Right cardiac atrium (tissue), 5 donors: ENCODE measurements around the gene CERS6. TPM values are rescaled to one million over a fixed set of nuclear protein-coding genes. Genes with fewer than 3 reads are reported as not detected.

ENCODE experiments used
- ATAC-seq, 2 donors: fragments of 200-7000 bp; cut with Tn5 transposase; one replicate each; pipeline versions ENCODE4 v1.8.0 to v1.9.1; 2020; ENCODE audit warnings: moderate library complexity in 2 of 2, mild to moderate bottlenecking in 1 of 2
- DNase-seq, 3 donors: peaks; one replicate each; pipeline ENCODE4 v3.0.0-alpha.2; 2020
- H3K27ac ChIP-seq: one replicate; pipeline ENCODE4 v1.5.1; 2013; ENCODE audit warnings: mild to moderate bottlenecking, low read length, control low read depth, moderate library complexity
- H3K27me3 ChIP-seq: one replicate; pipeline ENCODE4 v1.6.1; 2013; ENCODE audit not compliant: control insufficient read depth, insufficient read depth
- H3K4me1 ChIP-seq: one replicate; pipeline ENCODE4 v1.6.1; 2013; ENCODE audit warnings: low read length; ENCODE audit not compliant: control insufficient read depth, insufficient read depth
- H3K4me3 ChIP-seq: one replicate; pipeline ENCODE4 v1.5.1; 2013; ENCODE audit warnings: low read length, control low read depth
- H3K9me3 ChIP-seq: one replicate; pipeline ENCODE4 v1.6.1; 2013; ENCODE audit warnings: low read length; ENCODE audit not compliant: control insufficient read depth
- WGBS: extraction: QIAGEN DNeasy Blood & Tissue Kit; methylation state at CpG from one replicate; pipeline ENCODE4 v1.1.7; 2013; 5-methylcytosine and 5-hydroxymethylcytosine counted together
- intact Hi-C, 4 donors: fragments of 100-400 bp; cut with DNase I; formaldehyde crosslinking; loops; one replicate each; pipeline versions ENCODE4 v1.11.0 to v1.14.0; 2022 to 2023
- polyA plus RNA-seq: library from polyadenylated mRNA; stranded (reverse); fragments of 200-250 nt; gene quantifications from one replicate; pipeline ENCODE4 v1.2.3, GENCODE V29; 2013
- total RNA-seq, 4 donors: library from RNA; stranded (reverse); fragmentation: NEBNext Ultra II Directional; extraction: Animal tissue kit (Norgen Biotek cat#: 25700); gene quantifications; one replicate each; pipeline ENCODE4 v1.2.1, GENCODE V29; 2021
- donor health status: healthy with polysubstance abuse.
- donor health status: DM: no; HTN: yes; CAD: no.
- donor health status: DM: no; HTN: no; CAD: no.
- donor health status: DM: no; HTN: yes; CAD: no; lungs with severe emphysema.
- donor health status: DM: yes; HTN: yes; CAD: no.

The CERS6 gene
- total and polyA plus RNA-seq, 5 donors: 25.6 to 71.5 (median 48.9) TPM

DNA sequence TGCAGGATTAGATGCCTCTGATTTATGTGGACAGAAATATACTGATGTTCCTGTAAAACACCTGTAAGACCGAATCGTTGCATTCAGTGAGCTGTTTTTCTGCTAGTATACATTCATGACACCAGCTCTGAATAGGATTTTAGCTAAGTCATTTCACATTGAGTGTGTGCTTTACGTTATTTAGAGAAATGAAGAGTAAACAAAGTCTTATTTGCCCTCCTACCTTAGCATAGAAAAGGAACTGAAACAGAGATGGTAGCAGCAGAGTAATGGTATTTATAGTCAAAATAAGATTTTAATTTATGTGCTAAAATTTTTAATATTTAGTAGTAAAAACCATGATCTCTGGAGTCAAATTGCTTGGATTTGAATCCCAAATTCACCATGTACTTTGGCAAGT, 168.0 kb downstream of the CERS6 start:
- intact Hi-C loops: no loop called here

DNA sequence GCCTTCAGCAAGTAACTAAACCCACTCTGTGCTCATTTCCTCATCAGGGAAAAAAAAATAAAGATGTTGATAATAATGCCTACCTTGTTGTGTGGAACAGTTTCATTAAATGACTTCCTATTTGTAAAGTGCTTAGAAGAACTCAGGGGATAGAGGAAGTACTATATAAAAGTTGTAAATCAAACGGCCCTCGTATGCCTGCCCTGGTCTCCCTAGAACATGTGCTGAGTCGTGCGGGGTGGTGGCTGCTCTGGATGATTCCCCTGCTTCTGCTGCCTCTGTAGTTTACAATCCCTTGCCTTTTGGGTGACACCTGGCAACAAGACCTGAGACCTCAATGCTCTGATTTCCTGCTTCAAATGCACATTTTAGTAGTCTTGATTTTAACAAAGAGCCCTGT, 170.0 kb downstream of the CERS6 start:
- Histone ChIP-seq H3K9me3 (no peaks in the 10 kb centered on the region), H3K27ac (no peak overlapping the region), H3K4me1 (peaks cover 1% of the 10 kb centered on the region), H3K4me3 (no peak overlapping the region), H3K27me3 (no peaks in the 10 kb centered on the region)
- ATAC-seq (no peak), DNase-seq (no peak)
- 65% methylated on average over 4 of the region's 4 CpGs for WGBS
- intact Hi-C loops: no loop called here

More for the DNA sequence above, 168.0 kb downstream of the CERS6 start:
- Histone ChIP-seq H3K27me3 (no peaks in the 10 kb centered on the region), H3K27ac (no peak overlapping the region), H3K9me3 (no peaks in the 10 kb centered on the region), H3K4me3 (no peak overlapping the region), H3K4me1 (peaks cover 1% of the 10 kb centered on the region)
- ATAC-seq (no peak), DNase-seq (no peak)
- WGBS: 94% methylated on average over 3 of the region's 3 CpGs

DNA sequence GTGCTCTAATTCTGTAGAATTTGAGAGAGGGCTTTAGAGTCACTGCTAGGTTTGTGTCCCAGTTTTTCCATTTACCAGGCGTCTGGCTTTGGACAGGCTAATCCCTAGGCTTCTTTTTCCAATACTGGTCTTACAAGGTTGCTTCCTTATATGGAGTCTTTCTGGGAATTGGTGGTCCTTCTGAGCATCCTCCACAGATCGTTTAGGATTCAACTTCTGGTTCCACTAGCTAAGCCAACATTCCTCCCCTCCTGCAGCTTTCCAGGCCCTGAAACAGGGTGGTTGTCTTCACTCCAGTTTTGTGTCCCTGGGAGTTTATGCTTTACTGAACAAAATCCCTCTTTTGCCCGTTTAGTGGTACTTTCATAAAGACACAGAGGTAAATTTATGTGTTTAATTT, 170.6 kb downstream of the CERS6 start:
- H3K4me3 ChIP-seq: no peak overlapping the region
- DNase-seq (no peak), ATAC-seq (no peak)
- peaks cover 1% of the 10 kb centered on the region for H3K4me1 ChIP-seq
- intact Hi-C loops: no loop called here
- H3K27ac ChIP-seq: no peak overlapping the region
- no peaks in the 10 kb centered on the region for H3K27me3 ChIP-seq
- 65% methylated on average over 3 of the region's 3 CpGs for WGBS
- no peaks in the 10 kb centered on the region for H3K9me3 ChIP-seq

DNA sequence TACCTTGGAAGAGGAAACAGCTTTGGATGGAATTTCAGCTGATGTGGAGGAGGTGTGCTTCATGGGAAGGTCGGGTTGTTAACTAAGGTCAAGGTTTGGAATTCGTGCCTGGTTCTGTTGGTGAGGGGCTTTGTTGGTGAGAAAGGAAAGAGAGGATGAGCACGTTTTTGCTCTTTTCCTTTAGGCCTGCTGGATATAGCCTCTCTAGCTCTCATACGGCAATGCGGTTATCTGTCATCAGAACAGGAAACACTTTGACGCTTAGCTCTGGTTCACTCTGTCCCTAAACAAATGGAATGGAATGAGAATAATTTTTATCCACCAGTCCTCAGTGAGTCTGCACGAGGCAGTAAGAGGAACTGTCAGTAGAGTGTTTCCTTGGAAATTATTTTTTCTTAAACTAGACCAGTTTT, 176.6 kb downstream of the CERS6 start:
- Histone ChIP-seq H3K4me1 (peaks cover 10% of the 10 kb centered on the region), H3K9me3 (no peaks in the 10 kb centered on the region), H3K27ac (peak overlapping the region; percentile 100), H3K4me3 (no peak overlapping the region), H3K27me3 (no peaks in the 10 kb centered on the region)
- DNase-seq (no peak), ATAC-seq (peak; percentile 95 to 97)
- intact Hi-C loops: no loop called here
- WGBS: 10% methylated on average over 7 of the region's 7 CpGs

DNA sequence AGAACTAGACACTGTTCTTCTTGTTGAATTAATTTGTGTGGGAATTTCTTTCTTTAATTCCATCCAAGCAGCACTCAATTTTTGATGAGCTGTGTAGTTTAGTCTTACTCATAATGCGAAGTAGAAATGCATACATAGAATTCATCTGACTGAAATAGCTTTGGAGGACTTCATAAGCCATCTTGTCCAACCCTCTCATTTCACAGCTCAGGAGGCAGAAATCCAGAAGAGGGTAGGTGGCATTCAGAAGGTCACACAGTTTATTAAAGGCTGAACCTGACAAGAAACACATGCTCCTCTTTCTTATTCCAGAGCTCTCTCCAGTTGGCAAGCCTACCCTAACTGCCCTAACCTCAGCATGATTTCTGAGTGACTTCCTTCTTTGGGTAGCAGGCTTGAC, 177.1 kb downstream of the CERS6 start:
- WGBS: 45% methylated on average over 1 of the region's 1 CpG
- peaks cover 10% of the 10 kb centered on the region for H3K4me1 ChIP-seq
- intact Hi-C loops: no loop called here

DNA sequence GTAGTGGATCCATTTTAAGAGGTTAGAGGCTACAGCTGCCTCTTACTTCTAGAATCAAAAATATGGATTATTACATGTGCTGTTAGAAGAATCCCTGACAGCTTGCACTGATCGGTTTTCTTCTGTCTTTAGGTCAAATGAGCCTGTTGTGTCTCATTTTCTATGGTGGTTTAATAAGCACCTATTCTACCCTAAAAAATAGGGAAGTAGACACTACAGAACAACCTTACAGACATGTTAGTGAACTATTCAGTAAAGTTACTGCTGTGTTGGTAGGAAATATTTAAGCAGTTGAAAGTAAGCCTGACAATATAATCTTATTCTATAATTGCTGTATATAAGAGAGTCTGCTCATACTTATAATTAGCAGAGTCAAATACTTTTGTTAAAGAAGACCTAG, 177.8 kb downstream of the CERS6 start:
- H3K27me3 ChIP-seq: no peaks in the 10 kb centered on the region
- H3K27ac ChIP-seq: no peak overlapping the region
- intact Hi-C loops: no loop called here
- ATAC-seq (no peak), DNase-seq (no peak)
- H3K9me3 ChIP-seq: no peaks in the 10 kb centered on the region
- WGBS: 85% methylated on average over 1 of the region's 1 CpG
- no peak overlapping the region for H3K4me3 ChIP-seq
- H3K4me1 ChIP-seq: peaks cover 10% of the 10 kb centered on the region

More for the DNA sequence above, 177.1 kb downstream of the CERS6 start:
- Histone ChIP-seq H3K27me3 (no peaks in the 10 kb centered on the region), H3K9me3 (no peaks in the 10 kb centered on the region), H3K4me3 (no peak overlapping the region), H3K27ac (peak overlapping the region; percentile 92)
- ATAC-seq (peak; percentile 69 to 76), DNase-seq (no peak)

DNA sequence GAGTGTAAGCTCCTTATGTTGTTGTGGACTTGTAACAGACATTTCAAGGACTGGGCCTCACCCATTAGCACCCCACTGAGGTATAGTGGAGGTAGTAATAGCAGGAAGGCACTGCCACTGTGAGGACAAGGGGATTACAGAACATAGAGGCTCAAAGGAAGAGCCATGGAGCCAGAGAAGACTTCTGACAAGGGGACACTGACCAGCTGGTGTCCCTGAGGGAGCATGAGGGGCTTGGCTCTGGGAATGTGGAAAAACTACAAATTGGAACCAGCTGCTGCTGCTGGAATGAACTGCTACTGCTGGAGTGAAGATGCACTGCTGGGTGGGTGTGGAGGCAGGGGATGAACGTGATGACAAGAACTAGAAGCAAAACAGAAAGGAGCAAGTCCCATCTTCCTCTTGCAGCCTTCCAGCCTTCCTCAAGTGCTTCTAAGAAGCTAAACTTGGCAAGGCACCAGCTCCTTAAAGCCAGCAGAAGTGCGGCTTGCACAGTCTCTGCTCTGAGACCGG, 179.0 kb downstream of the CERS6 start:
- Histone ChIP-seq H3K9me3 (no peaks in the 10 kb centered on the region), H3K4me1 (peaks cover 10% of the 10 kb centered on the region), H3K27ac (peak overlapping the region; percentile 67), H3K4me3 (no peak overlapping the region), H3K27me3 (no peaks in the 10 kb centered on the region)
- intact Hi-C loops: loop anchor here in 1 of 4 donors (5.0 kb wide), 1 partner anchor 178 kb away; the partner anchor contains the start of gene CERS6
- DNase-seq (peak; percentile 38 to 76 (median 65)), ATAC-seq (peak; percentile 42 to 55)
- whole genome bisulfite sequencing: 31% methylated on average over 3 of the region's 3 CpGs

DNA sequence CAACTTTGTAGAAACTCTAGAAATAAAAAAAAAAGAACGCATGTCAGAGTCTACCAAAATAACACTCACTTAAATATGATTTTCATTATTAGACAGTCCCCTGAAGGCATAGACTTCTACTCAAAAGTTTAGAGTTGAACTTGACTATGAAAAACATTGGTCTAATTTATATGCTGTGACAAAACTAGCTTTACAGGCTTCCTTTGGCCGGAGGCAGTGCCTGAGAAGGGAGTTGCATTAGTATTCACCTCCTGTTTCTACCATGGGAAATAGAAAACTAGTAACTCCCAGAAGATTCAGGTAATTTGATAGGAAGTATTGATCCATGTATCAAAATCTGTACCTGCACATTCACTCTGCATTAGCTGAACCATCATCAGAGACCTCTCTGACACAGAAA, 182.9 kb downstream of the CERS6 start:
- 72% methylated on average over 2 of the region's 2 CpGs for WGBS
- Histone ChIP-seq H3K4me1 (peaks cover 8% of the 10 kb centered on the region), H3K9me3 (no peaks in the 10 kb centered on the region), H3K27me3 (no peaks in the 10 kb centered on the region), H3K27ac (no peak overlapping the region), H3K4me3 (no peak overlapping the region)
- intact Hi-C loops: loop anchor here in 1 of 4 donors (5.0 kb wide), 1 partner anchor 182 kb away; the partner anchor contains the start of gene CERS6
- ATAC-seq: no peak
- no peak for DNase-seq

DNA sequence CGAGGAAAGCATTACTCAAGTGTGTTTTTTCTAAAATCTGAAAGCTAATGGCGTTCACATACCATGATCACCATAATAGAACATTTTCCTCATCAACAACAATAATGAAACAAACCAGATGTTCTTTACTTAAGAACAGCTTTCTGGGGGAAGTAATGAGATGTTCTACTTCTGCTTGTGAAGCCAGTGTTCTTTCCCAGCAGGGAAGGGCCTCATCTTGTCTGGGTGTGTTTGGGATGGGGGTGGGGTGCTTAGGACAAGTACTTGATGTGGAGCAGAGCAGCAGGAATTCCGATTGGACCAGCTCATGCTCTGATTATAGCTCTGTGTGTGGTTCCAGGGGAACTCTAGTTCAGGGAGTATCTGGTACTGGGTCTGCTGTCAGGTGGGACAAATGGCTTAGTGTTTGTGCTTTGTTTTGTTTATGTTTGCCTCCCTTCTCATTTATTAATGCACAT, 183.4 kb downstream of the CERS6 start:
- H3K4me1 ChIP-seq: peaks cover 8% of the 10 kb centered on the region
- peak; percentile 48 to 75 (median 74) for DNase-seq
- intact Hi-C loops: loop anchor here in 1 of 4 donors (5.0 kb wide), 1 partner anchor 182 kb away; the partner anchor contains the start of gene CERS6

DNA sequence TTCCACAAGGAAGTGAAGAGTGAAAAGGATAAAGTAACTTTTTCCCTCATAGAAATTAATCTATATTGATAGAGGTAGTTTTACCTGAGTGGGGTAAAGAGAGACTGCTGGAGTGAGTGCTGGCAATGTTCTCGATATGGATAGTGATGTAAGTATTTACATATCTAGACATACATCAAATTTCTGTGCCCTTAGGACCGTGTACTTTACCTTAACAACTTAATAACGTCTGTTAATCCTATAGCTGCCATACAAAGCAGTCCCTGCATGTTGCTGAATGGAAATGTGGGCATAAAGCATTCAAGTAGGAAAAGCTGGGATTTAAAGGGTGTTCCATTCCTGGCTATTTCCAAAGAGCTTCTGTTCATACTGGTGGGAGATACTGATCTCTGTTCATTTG, 184.0 kb downstream of the CERS6 start:
- H3K27ac ChIP-seq: peak overlapping the region; percentile 85

More for the DNA sequence above, 183.4 kb downstream of the CERS6 start:
- ATAC-seq: peak; percentile 92
- Histone ChIP-seq H3K27me3 (no peaks in the 10 kb centered on the region), H3K4me3 (no peak overlapping the region), H3K9me3 (no peaks in the 10 kb centered on the region), H3K27ac (peak overlapping the region; percentile 75)
- 71% methylated on average over 3 of the region's 3 CpGs for WGBS

DNA sequence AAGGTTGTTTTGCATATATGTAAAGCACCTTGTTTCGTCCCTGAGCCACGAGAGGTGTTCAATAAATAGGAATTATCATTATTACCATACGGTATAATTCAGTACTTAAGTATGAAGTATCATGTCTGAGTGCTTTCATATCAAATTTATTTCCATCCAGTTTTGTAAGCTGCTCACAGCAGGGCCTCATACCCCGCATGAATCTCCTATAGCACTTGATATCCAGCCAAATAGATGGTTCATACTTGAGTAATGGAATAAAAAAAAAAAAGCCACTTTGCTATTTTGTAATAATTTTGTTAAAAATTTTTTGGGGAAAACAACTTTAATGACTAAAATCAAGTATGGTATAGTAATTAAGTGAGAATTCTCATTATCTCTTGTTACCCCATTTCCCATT, 185.6 kb downstream of the CERS6 start:
- peak overlapping the region; percentile 49 for H3K27ac ChIP-seq
- WGBS: 77% methylated on average over 4 of the region's 4 CpGs
- ATAC-seq (no peak), DNase-seq (no peak)
- no peaks in the 10 kb centered on the region for H3K4me1 ChIP-seq
- no peaks in the 10 kb centered on the region for H3K9me3 ChIP-seq
- H3K27me3 ChIP-seq: no peaks in the 10 kb centered on the region
- intact Hi-C loops: no loop called here
- H3K4me3 ChIP-seq: no peak overlapping the region

More for the DNA sequence above, 184.0 kb downstream of the CERS6 start:
- ATAC-seq (no peak), DNase-seq (no peak)
- 78% methylated on average over 3 of the region's 3 CpGs for WGBS
- H3K4me1 ChIP-seq: peaks cover 6% of the 10 kb centered on the region
- no peaks in the 10 kb centered on the region for H3K27me3 ChIP-seq
- intact Hi-C loops: no loop called here
- no peak overlapping the region for H3K4me3 ChIP-seq
- no peaks in the 10 kb centered on the region for H3K9me3 ChIP-seq
